GM12874 (cell line): ENCODE measurements around the gene RETREG1.

Source experiments
- TF ChIP-seq, protein P1 (sequence below): IDR thresholded peaks from 2 replicates; pipeline ENCODE4 v1.5.1; 2011; ENCODE audit warnings: low read depth, mild to moderate bottlenecking, control low read depth, low read length, moderate library complexity; ENCODE audit not compliant: insufficient read depth

RETREG1 gene

DNA sequence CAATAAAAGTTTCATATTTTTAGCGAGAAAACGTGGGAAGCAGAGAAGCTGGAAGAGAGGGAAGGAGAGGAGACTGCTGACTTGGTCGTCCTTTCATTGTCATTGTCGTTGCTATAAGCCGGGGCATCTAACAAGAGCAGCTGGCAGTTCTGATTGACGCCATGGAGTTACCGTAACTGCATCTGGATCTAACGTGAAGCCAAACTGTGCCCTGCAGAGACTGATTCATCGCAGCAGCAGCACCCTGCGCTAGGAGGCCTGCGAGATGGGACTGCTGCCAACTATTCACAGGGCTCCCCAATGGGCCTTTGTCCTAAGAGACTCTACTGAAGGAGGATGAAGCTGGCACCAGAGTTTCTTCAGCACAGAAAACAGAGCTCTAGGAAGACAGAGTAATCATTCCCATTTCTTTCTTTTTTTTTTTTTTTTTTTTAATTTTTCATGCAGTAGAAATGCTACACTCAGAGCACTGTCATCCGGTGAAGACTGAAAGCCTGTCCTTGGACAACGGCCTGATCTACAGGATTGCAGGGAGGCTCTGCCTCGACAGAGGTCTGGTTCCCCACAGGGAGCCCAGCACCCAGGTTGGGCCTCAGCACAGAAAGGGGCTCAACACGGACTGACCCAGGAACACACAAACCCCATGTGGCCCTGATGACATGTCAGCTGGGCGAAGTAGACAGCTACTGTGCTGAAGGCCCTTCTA lies 47.8 kb downstream of the RETREG1 start:
- TF ChIP-seq, protein P1, sequence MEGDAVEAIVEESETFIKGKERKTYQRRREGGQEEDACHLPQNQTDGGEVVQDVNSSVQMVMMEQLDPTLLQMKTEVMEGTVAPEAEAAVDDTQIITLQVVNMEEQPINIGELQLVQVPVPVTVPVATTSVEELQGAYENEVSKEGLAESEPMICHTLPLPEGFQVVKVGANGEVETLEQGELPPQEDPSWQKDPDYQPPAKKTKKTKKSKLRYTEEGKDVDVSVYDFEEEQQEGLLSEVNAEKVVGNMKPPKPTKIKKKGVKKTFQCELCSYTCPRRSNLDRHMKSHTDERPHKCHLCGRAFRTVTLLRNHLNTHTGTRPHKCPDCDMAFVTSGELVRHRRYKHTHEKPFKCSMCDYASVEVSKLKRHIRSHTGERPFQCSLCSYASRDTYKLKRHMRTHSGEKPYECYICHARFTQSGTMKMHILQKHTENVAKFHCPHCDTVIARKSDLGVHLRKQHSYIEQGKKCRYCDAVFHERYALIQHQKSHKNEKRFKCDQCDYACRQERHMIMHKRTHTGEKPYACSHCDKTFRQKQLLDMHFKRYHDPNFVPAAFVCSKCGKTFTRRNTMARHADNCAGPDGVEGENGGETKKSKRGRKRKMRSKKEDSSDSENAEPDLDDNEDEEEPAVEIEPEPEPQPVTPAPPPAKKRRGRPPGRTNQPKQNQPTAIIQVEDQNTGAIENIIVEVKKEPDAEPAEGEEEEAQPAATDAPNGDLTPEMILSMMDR: no peak

DNA sequence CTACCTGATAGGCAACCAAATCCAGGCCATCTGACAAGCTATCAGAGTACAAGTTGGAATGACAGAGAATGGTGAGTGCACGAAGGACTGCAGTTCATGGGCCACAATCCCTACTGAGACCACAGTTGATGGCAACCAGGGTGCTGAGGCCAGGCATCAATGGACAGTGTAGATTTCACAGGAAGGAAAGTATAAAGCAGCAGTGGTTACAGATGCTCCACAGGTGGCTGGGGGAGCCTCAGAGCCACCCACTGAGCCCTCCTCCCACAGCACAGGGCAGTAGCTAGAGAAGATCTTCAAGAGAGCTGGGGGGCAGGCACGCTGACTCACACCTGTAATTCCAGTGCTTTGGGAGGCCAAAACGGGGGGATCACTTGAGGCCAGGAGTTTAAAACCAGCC lies 49.4 kb downstream of the RETREG1 start:
- TF ChIP-seq, protein P1: no peak

DNA sequence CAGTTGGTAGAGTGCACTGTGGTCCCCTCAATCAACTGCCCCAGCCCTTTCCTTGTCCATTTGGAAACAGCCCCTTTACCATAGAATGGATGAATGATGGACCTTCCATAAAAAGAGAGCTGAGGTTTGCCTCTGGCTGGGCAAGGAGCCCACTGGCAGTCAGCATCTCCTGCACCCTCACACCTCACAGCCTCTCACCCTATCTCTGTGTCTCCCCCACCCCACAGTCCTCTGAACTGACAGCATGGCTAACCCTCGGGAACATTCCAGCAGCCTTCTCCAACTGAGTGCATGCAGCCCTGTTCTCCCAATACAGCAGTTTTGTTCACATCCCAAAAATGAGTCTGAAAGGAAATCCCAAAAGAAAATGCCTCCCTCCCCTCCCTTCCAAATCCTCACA lies 51.7 kb downstream of the RETREG1 start:
- TF ChIP-seq, protein P1: no peak

DNA sequence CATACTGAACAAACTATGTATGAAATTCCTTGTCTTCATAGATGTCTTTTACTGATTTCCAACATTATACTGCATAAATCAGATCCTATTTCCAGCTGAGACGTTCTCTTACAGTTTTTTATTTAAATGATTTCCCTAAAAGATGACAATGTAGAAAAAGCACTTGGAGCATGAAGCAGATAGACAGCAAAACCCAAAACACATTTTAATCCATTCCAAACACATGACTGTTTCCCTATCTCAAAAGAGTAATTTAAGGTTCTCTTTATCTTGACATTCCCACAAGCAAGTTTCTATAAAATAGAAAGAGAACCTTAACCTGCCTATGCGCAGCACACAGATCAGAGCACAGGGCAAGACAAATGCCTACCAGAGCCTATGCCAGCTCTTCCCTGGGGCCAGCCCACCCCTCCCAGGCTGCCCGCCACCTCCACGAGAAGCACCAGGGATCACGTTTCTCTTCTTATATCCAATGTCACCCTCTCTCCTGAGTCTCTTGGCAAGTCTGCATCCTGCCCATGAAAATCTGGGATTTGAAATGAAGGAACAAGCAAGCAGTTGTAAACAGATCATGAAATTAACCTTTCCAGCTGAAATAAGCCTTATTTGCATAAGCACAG lies 52.4 kb downstream of the RETREG1 start:
- TF ChIP-seq, protein P1: no peak

DNA sequence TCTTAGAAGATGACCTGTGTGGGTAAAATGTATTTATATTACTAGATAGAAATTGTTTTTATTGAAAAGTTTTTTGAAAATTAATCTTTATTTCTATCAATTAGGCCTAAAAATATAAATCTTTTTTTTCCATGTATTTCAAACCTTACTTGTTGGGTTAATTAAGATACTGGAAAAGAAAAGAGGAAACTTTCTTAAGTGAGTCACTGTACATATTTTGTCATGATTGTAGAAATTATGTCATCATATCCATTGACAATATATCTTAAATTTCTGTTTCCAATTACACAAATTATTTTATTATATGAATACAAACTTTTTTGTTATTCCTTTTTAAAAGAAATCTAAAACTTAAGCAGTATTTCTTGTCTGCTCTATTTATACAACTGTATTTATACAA lies 53.1 kb downstream of the RETREG1 start:
- TF ChIP-seq, protein P1: no peak

DNA sequence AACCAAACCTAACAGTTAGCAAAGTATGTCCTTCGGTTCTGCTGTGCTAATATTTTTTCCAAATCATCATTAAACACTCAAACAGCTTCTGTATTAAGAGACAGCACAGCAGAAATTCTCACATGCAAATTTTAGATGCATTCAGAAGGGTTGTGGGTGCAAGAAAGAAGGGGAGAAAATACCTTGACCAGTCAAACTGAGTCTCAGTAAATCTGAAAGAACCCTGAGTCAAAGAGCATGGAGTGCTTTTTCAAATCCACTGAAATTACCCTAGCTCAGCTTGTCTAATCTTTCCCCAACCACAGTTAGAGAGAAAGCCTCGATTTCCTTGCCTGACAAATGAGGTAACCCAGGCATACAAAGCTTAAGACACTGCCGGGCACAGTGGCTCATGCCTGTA lies 55.1 kb downstream of the RETREG1 start:
- TF ChIP-seq, protein P1: no peak

DNA sequence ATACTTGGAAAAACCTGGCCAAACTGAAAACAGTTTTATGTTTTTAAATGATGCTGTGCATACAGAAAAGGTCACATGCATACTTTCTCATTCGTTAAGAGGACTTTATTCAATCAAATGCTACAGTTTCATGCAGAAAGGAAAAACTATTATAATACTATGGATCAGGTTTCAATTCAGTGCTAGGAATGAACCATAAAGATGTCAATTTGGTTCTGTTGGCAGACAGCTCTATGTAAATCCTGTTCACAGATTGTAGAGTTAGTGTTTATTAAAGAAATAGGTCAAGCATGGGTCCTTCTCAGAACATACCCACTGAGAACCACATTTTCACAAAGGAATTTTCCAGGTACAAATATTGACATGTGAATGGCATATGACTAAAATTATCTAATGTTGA lies 57.1 kb downstream of the RETREG1 start:
- TF ChIP-seq, protein P1: no peak
